ENCODE results near the gene RAI1. TPM values are rescaled to one million over a fixed set of nuclear protein-coding genes. Genes with fewer than 3 reads are reported as not detected.

Gene RAI1
- total and polyA plus RNA-seq, 2 of the 8 experiments (the other 6 are each of a cell fraction or from before 2014, with no cell fraction given) = 0.39 to 1.2 TPM

DNA sequence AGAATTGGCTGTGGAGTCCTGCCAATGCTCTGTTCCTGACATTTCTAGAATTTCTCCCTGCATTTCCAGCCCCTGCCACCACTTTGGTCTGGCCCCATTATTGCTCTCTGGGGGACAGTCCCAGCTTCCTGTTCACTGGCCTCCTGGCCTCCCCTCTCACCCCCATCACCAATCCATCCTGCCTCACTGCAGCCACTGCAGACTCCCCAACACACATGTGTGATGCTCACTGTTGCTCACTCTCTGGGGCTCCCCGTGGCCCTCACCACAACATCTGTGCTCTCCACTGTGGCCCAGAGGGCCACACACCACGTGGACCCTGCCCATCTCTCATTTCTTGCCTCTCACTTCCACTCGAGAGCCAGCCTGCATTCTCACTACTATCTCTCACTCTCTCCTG is 91.0 kb downstream of the RAI1 start (continued):
- TF ChIP-seq SP4 (IDR thresholded peaks at IDR 0.05; ENCODE audit: low read length) (no peak), RXRA (IDR thresholded peaks at IDR 0.05; ENCODE audit: insufficient read depth, low read depth, low read length) (no peak), CTBP2 (IDR thresholded peaks at IDR 0.05; ENCODE audit: borderline replicate concordance, insufficient read depth, insufficient read length, low read length) (no peak), EP300 (IDR thresholded peaks at IDR 0.05; ENCODE audit: borderline replicate concordance in 1 of 2, low read depth in 2 of 2, low read length in 2 of 2) (no peak), SIN3A (conservative IDR thresholded peaks at IDR 0.05 in 1 of 2, IDR thresholded peaks at IDR 0.05 in 1 of 2; ENCODE audit: low read depth in 1 of 2, low read length in 2 of 2) (no peak)

All from H1 (cell line).